HG03039 (cell line): Measurements from ENCODE around the gene SLC35A2.
"Not testable (repeated sequence)": the region's sequence is repeated elsewhere in the genome, so short reads cannot be mapped to it uniquely, and the experiment has no call there.

Experiments used
- ATAC-seq: cut with Tn5 transposase; IDR thresholded peaks from one replicate; pipeline ENCODE4 v1.9.1; 2021; ENCODE audit warnings: mild to moderate bottlenecking, moderate library complexity; ENCODE audit not compliant: unreplicated experiment

SLC35A2 gene

DNA sequence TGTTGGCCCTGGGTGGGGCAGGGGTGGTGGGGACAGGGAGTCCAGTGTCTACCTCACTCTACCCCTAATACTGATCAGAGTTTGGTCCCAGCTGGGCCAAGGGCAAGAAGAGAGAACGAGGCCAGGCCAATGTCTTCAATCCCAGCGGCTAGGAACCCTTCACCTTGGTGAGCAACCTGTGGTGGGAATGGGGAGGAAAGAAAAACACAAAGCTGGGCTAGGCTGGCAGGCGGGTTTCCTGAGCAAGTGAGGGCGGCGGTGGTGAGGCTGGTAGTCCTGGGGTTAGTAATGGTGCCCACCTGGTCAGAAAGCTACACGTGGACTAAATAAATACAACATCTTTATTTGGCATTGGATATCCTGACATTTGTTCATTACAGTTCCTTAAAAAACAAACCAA, 8.2 kb downstream of the SLC35A2 start:
- ATAC-seq, result no peak

GRCh38 chrX:48902776-48903175, 8.7 kb downstream of the SLC35A2 start:
- no peak for ATAC-seq

DNA sequence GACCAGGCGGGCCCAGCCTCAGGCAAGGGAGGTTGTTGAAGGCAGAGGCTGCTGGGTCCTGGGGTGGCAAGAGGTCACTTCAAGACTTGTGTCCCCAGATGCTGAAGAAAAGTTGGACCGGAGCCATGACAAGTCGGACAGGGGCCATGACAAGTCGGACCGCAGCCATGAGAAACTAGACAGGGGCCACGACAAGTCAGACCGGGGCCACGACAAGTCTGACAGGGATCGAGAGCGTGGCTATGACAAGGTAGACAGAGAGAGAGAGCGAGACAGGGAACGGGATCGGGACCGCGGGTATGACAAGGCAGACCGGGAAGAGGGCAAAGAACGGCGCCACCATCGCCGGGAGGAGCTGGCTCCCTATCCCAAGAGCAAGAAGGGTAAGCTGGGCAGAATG, 9.3 kb downstream of the SLC35A2 start:
- ATAC-seq, result no peak

DNA sequence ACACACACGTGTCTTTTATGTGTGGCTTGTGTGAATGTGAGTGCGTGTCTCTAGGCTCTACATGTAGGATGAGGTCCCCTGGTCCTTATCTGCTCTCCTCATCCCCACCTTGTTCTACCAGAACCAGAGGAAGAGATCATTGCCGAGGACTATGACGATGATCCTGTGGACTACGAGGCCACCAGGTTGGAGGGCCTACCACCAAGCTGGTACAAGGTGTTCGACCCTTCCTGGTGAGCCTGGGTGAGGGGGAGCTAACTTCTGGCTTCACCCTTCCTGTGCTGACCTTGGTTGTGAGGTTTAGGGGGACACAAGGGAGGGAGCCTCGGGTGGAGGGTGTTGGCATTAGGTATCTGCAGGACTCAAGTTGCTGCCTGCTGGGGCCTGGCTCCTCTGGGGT, 10.4 kb downstream of the SLC35A2 start:
- no peak for ATAC-seq

GRCh38 chrX:48899078-48899410, 12.4 kb downstream of the SLC35A2 start:
- no peak for ATAC-seq

GRCh38 chrX:48897625-48898306, 13.7 kb downstream of the SLC35A2 start, which contains the start of the genes PQBP1 and TIMM17B:
Gene PQBP1, plus strand, starts transcription at chrX:48897930. Its CDS starts 580 bp downstream, at chrX:48898510.
Gene TIMM17B, minus strand, starts transcription at chrX:48897768. Its CDS starts 19 bp downstream, at chrX:48897749.
- ATAC-seq, result peak; percentile 88

DNA sequence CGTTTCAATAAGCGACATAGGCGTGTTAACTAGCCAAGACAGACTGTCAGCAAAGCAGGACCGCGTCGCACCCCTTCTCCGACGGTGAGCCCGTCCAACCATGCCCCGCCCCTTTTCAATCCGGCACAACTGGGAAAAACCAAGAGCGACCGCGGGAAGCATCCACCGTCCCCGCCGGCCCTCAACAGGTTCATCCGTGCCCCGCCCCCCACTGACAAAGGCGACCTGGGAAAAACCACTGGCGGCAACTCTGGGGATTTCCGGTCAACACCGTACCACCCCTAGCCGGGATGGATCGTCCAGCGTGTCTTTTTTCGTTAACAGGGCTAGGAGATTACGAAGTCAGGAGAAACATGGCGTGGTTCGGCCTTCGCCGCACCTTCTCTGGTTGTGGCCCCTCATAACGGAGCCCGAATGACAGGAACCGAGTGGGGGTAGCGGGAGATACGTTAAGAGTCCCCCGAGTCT, 14.3 kb downstream of the SLC35A2 start:
- ATAC-seq, result peak; percentile 9

DNA sequence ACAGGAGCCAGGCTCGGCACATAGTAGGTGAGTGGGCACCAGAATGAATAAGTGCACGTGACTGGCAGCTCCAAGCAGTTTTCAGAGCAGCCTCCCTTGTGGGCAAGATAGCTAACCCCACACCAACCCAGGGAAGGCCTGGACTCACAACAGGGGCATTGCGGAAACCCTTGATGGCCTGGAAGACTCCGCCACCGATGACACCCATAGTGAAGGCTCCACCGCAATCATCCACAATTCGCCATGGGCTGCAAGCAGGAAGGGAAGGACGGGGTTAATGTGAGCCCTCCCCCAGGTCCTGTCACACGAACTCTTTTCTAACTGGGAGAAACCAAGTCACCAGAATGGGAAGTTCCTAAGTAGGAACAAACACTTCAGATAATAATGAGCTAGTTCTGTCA, 14.8 kb downstream of the SLC35A2 start:
- no peak for ATAC-seq

DNA sequence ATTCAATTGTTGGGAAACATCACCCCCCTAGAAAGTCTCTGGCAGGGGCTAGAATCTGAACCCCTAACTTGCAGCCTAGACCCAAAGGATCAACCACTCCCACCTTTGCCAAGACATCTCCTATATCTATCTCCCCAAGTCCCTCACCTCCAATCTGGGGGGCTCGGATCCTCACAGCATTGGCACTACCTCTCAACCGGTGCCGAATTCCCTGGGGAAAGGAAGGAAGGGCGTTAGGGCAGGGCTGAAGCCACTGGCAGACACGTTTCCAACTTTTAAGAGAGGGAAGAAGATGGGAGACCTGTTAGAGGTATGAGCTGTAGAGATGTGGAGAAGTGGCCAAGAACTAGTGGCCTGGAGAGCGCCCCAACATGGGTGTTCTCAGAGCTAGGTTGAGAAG, 16.6 kb downstream of the SLC35A2 start:
- no peak for ATAC-seq

DNA sequence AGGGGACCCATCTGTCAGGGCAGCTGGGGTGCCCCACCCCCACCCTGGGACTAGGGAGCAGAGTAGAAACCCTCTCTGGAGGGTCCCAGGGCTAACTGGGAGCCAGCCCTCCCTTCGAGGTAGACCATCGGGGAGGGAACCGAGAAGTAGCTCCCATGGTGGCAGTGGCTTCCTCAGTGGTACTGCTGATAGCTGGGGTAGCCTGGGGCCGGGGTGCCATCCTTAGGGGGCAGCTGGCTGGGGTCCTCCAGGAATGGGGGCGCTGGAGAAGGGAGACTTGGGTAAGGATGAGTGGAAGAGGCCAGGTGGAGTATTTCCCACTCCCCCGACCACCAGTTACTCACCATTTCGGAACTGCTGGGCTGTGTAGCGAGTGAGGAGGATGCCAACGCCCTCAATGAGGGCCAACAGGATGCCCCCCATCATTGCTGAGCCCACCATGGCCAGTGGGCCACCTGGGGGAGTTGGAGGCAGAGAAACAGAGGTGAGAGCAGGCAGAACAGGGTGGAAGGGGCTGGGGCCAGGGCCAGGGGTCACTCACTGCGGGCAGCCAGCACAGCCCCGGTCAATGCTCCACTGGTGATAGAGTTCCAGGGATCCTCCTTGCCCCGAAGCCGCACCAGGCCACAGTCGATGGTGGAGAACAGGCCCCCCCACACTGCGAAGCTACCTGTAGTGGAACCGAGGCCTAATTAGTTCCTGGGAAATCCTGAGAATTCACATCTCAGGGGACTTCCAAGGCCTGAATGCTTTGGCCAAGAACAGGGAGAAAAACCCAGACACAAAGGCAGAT, 17.7 kb downstream of the SLC35A2 start:
- ATAC-seq, result no peak

DNA sequence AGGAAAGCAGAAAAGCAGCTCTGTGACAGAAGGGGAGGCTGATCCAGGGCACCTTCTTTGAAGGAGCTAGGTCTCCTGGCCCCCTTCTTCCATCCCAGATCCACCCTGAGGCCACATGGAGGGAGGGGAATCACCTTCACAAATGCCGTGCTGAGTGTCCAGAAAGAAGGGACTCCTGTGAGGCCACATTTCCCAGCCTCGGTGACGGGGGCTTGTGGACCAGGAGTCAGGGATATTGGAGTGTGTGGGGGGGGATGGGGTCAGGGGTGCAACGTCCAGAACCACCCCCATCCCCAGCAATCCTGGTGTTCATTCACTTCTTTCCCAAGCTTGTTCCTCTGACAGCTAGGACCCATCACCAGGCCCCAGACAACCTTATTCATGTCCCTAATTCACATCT, 18.6 kb downstream of the SLC35A2 start:
- no peak for ATAC-seq

DNA sequence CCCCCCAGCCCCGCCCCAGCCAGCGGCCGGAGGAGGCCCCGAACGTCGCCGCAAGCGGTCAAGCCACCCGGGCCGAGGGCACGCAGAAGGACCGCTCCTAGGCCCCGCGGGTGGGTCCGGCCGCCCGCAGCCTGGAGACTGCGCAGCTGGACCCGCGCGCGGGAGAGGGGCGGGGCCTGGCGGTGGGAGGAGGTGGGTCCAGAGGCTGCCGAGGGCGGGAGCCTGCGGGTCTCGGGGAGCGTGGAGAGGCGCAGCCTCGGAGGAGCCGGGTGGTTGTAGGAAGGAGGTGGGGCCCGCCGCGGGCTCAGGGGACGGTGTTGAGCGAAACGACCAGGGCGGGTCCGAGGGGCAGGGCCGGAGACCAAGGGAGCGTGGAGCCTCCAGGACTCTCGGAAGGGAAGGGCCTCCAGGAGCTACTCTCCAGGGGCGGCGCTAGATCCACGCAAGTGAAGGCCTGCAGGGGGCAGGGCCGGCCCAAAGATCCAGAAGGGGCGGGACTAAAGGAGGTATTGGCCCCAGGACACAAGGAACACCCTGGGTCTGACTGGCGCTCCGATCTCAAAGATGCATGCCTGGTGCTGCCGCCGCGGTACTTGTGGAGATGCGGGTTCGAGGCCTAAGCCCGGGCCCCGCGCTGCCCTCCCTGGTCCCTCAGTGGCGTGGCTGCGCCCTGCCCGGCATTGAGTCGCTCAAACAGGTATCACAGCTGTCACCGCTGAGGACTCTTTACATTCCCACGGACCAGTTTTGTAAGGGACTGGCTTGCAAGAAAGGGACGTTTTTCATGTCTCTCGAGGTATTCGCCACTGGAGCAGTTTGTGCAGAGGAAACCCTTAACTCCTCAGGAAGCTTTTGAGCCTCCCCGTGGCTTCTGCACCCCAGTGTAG, 19.8 kb downstream of the SLC35A2 start:
- peak; percentile 74 for ATAC-seq

GRCh38 chrX:48890934-48891401, 20.5 kb downstream of the SLC35A2 start:
- ATAC-seq, result peak; percentile 43

DNA sequence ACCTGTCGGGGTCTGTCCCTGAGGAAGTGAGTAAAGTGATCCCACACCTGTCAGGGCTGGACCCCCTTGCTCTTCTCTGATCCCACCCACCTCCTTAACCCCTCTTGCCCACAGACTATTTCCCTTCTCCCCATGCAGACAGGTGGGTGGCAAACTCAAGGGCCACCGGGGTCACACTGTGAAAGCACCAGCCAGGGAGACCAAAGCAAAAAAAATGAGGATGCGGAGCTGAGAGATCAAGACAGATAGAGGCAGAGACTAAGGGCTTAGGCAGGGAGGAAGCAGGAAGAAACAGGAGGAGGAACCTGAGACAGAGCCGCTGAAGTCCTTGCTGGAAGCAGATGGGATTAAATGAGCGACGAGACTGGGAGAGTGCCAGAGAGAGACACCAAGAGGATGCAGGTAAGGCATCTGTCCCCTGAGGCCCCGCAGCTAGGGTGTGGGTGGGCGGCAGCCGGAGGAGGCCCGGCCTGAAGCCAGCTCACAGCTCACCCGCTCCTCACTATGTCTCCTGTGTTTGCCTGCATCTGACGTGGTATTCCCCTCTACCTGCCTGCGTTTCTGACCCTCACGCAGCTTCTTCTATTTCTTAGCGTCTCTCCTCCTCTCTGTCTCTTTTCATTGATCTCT, 21.0 kb downstream of the SLC35A2 start:
- ATAC-seq, result no peak

GRCh38 chrX:48886586-48886985, 24.9 kb downstream of the SLC35A2 start:
- ATAC-seq, result not testable (repeated sequence)

- no peak for ATAC-seq
These were observed 27.7 kb downstream of the SLC35A2 start for GRCh38 chrX:48883729-48884128.

GRCh38 chrX:48876944-48877343, 34.5 kb downstream of the SLC35A2 start:
- not testable (repeated sequence) for ATAC-seq

- not testable (repeated sequence) for ATAC-seq
These were observed 39.4 kb downstream of the SLC35A2 start for GRCh38 chrX:48872017-48872416.

DNA sequence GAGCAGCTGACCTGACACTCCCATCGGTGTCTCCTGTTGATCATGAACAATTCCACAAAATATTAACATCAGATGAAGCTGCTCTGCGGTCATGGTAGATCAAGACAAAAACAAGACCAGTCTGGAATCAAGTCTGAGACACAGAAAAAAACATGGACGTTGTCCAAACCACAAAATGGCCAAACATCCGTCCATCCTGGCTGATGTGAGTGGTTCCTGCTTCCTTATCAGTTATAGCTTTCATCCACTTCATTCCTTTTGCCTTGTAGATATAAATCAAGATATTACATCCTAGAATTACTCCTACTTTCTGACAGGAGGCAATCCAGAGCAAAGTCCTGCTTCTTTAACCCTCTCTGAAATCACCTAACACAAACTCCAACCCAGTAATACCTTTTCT, 47.2 kb downstream of the SLC35A2 start:
- ATAC-seq, result no peak

- ATAC-seq, result no peak
These were observed 56.5 kb downstream of the SLC35A2 start for GRCh38 chrX:48854898-48855297.
